HG02938 (cell line): ENCODE data around the gene HK3.

Experiments
- ATAC-seq: cut with Tn5 transposase; IDR thresholded peaks from one replicate; pipeline ENCODE4 v1.9.1; 2021; ENCODE audit warnings: mild to moderate bottlenecking, moderate library complexity; ENCODE audit not compliant: unreplicated experiment

The HK3 gene

GRCh38 chr5:176899296-176899891 is at the start of gene HK3:
Gene HK3, minus strand, starts transcription at chr5:176899346. Its CDS starts 3,187 bp downstream, at chr5:176896159.
- ATAC-seq, result no peak

GRCh38 chr5:176948458-176948857 is 49.3 kb upstream of the HK3 start:
- ATAC-seq, result no peak

- ATAC-seq, result no peak
These were observed 48.7 kb upstream of the HK3 start for GRCh38 chr5:176947847-176948246.

GRCh38 chr5:176944268-176944667 is 45.1 kb upstream of the HK3 start:
- ATAC-seq, result no peak

- ATAC-seq, result no peak
These were observed 44.7 kb upstream of the HK3 start for GRCh38 chr5:176943816-176944215.

- ATAC-seq, result no peak
These were observed 42.8 kb upstream of the HK3 start for GRCh38 chr5:176941951-176942350.

GRCh38 chr5:176938472-176938871 is 39.3 kb upstream of the HK3 start:
- ATAC-seq, result no peak

GRCh38 chr5:176935017-176935416 is 35.9 kb upstream of the HK3 start:
- no peak for ATAC-seq

GRCh38 chr5:176934309-176934930 is 35.3 kb upstream of the HK3 start:
- ATAC-seq, result no peak

- no peak for ATAC-seq
These were observed 30.5 kb upstream of the HK3 start for GRCh38 chr5:176929654-176930053.

GRCh38 chr5:176927562-176927961 is 28.4 kb upstream of the HK3 start:
- ATAC-seq, result no peak

- no peak for ATAC-seq
These were observed 23.7 kb upstream of the HK3 start for GRCh38 chr5:176922817-176923216.

- no peak for ATAC-seq
These were observed 22.6 kb upstream of the HK3 start for GRCh38 chr5:176921714-176922113.

- ATAC-seq, result no peak
These were observed 19.5 kb upstream of the HK3 start for GRCh38 chr5:176918613-176919012.

GRCh38 chr5:176916337-176916736 is 17.2 kb upstream of the HK3 start:
- ATAC-seq, result no peak

GRCh38 chr5:176915906-176916305 is 16.8 kb upstream of the HK3 start:
- ATAC-seq, result no peak

- no peak for ATAC-seq
These were observed 13.0 kb upstream of the HK3 start for GRCh38 chr5:176912115-176912514.

GRCh38 chr5:176908675-176909368 is 9.7 kb upstream of the HK3 start:
- ATAC-seq, result no peak

- no peak for ATAC-seq
These were observed 7.7 kb upstream of the HK3 start for GRCh38 chr5:176906796-176907195.

GRCh38 chr5:176906126-176906525 is 7.0 kb upstream of the HK3 start:
- no peak for ATAC-seq

- no peak for ATAC-seq
These were observed 5.1 kb upstream of the HK3 start for GRCh38 chr5:176904276-176904675.

- no peak for ATAC-seq
These were observed 3.9 kb upstream of the HK3 start for GRCh38 chr5:176902911-176903664.
